ENCODE results near the gene AATK. TPM values are rescaled to one million over a fixed set of nuclear protein-coding genes. Genes with fewer than 3 reads are reported as not detected.
A peak's percentile ranks its signal among the peaks of the same experiment; 100 is the strongest.

The AATK gene
- total and polyA plus RNA-seq, 9 of the 15 experiments (the other 6 are each of a cell fraction or from before 2014, with no cell fraction given), result 0.11 to 0.55 (median 0.38) TPM; not detected in 5

GRCh38 chr17:81101614-81102306 lies 64.3 kb downstream of the AATK start (continued):
- TF ChIP-seq ESRRA (IDR thresholded peaks at IDR 0.05; ENCODE audit: borderline replicate concordance, low read depth) (peak; percentile 91), BRF2 (IDR thresholded peaks at IDR 0.05; ENCODE audit: borderline replicate concordance, insufficient read depth, insufficient read length) (no peak), ZC3H8 (IDR thresholded peaks at IDR 0.05) (no peak), ZNF512 (tag; IDR thresholded peaks at IDR 0.05) (no peak), SUPT5H (IDR thresholded peaks at IDR 0.05) (no peak), MTA2 (IDR thresholded peaks at IDR 0.05; ENCODE audit: low read depth) (no peak)

GRCh38 chr17:81100668-81101067 lies 65.4 kb downstream of the AATK start:
- no peak for TF ChIP-seq NFYB (IDR thresholded peaks at IDR 0.05; ENCODE audit: extremely low read depth, insufficient read length)
- TF ChIP-seq ATF2 (CRISPR knock-in tag; IDR thresholded peaks at IDR 0.05), result no peak
- no peak for TF ChIP-seq EZH2 (IDR thresholded peaks at IDR 0.05; ENCODE audit: borderline replicate concordance, low read depth, low read length)
- Histone ChIP-seq H3K4me2 (ENCODE audit: insufficient read depth, low read length) (no peak overlapping the region), H2AFZ (ENCODE audit: low read depth, low read length) (no peak overlapping the region), H3K4me1 (replicated peaks in 1 of 2; ENCODE audit: control insufficient read depth in 2 of 2, insufficient read depth in 2 of 2, low read length in 2 of 2) (peaks cover 30 to 91% of the 10 kb centered on the region in 2 experiments), H4K20me1 (replicated peaks; ENCODE audit: control insufficient read depth, insufficient read depth, low read length) (no peaks in the 10 kb centered on the region), H3K27ac (ENCODE audit: extremely low read depth, low read depth, low read length) (no peak overlapping the region), H3K9me3 (replicated peaks; ENCODE audit: control insufficient read depth, insufficient read depth, low read depth, low read length) (no peaks in the 10 kb centered on the region), H3K9ac (ENCODE audit: insufficient read depth in 1 of 2, low read depth in 2 of 2, low read length in 2 of 2) (peak overlapping the region in 1 of 2 experiments; percentile 64; a peak in 2 of 4 replicates), H3K79me2 (ENCODE audit: control insufficient read depth, insufficient read depth, low read length) (no peaks in the 10 kb centered on the region), H3K4me3 (no peak overlapping the region), H3K36me3 (ENCODE audit: control insufficient read depth, insufficient read depth, low read length) (peaks cover 53% of the 10 kb centered on the region; the same call in 2 of the 3 replicates), H3K9me1 (ENCODE audit: control insufficient read depth, insufficient read depth, low read length) (peaks cover 5% of the 10 kb centered on the region), H3K27me3 (ENCODE audit: control insufficient read depth in 2 of 2, insufficient read depth in 2 of 2, low read length in 2 of 2) (no peaks in the 10 kb centered on the region)
- no TSS peak for BruUV-seq (replicated peaks)
- no peak for FAIRE-seq
- WGBS (ENCODE audit: insufficient coverage, low coverage, missing lambda C conversion rate), result 82% methylated on average over 7 of the region's 10 CpGs
- DNase-seq (ENCODE audit: extremely low read depth in 1 of 4, low spot score in 3 of 4), result no peak
- ChIA-PET POLR2A (no interaction called here), CTCF (ENCODE audit: low intra/inter-chr PET ratio) (interaction anchor here (1.2 to 3.3 kb wide), 2 partner anchors 61 to 110 kb away, joined by 5 to 64 read pairs; partner anchors contain the start of gene CHMP6)
- ATAC-seq, result no peak
- intact Hi-C loops (cut with micrococcal nuclease), result loop anchor here (1.0 kb wide), 1 partner anchor 111 kb away; no protein-coding TSS in a partner anchor
- in situ Hi-C loops (cut with MboI), result no loop called here
